Measurements from ENCODE around the gene GCLM.

GRCh38 chr1:93899543-93900207 is 9.6 kb downstream of the GCLM start:
- TF ChIP-seq CTCF (optimal IDR thresholded peaks at IDR 0.05 in 1 of 3, IDR thresholded peaks at IDR 0.05 in 1 of 3, conservative IDR thresholded peaks at IDR 0.05 in 1 of 3; ENCODE audit: extremely low read depth in 1 of 3, insufficient read depth in 2 of 3, low read length in 3 of 3) (no peak), EZH2 (IDR thresholded peaks at IDR 0.05; ENCODE audit: low read length) (no peak)
